Ectodermal cell (in vitro differentiated cells): ENCODE results near the gene RAB34.
"Not testable (repeated sequence)": the region's sequence is repeated elsewhere in the genome, so short reads cannot be mapped to it uniquely, and the experiment has no call there.

Experiments used
- H3K27ac ChIP-seq: 2 replicates; pipeline ENCODE4 v1.7.0; 2013; ENCODE audit warnings: mild to moderate bottlenecking, low read depth, low read length; ENCODE audit not compliant: insufficient read depth, poor library complexity, severe bottlenecking
- H3K27me3 ChIP-seq: 2 replicates; pipeline ENCODE4 v1.7.0; 2013; ENCODE audit warnings: mild to moderate bottlenecking, low read length; ENCODE audit not compliant: insufficient read depth, control insufficient read depth, poor library complexity, severe bottlenecking
- H3K36me3 ChIP-seq: one replicate; pipeline ENCODE4 v1.7.0; 2013; ENCODE audit warnings: low read length; ENCODE audit not compliant: control insufficient read depth, insufficient read depth
- H3K4me1 ChIP-seq: one replicate; pipeline ENCODE4 v1.7.0; 2013; ENCODE audit warnings: low read length; ENCODE audit not compliant: control insufficient read depth, insufficient read depth
- H3K4me3 ChIP-seq: 2 replicates; pipeline ENCODE4 v1.7.0; 2013; ENCODE audit warnings: low read depth, low read length, control low read depth; ENCODE audit not compliant: insufficient read depth
- H3K9me3 ChIP-seq: 2 replicates; pipeline ENCODE4 v1.7.0; 2013; ENCODE audit warnings: mild to moderate bottlenecking, low read length, moderate library complexity; ENCODE audit not compliant: control insufficient read depth
- WGBS, 2 experiments: methylation state at CpG; one replicate each; pipeline ENCODE4 v1.1.7; 2013; ENCODE audit warnings: missing lambda C conversion rate in 2 of 2; 5-methylcytosine and 5-hydroxymethylcytosine counted together

The RAB34 gene

DNA sequence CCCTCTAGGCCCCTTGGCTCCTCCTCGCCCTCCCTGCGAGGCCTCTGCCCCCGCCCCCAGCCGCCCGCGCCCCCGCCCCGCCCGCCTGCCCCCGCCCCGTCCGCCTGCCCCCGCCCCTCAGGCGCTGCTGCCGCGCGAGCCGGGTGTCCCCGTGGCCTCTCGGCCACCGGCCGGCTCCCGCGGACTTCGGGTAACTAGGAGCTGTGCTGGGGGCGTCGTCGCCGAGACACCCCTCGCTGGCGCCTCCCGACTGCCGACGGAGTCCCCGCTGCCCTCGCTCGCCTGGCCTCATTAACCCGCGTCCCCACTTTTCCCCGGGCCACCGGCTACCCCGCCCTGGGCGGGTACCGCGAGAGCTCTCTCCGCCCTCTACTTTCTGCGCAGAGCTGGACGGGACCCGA is 8.6 kb upstream of the RAB34 start, which contains the start of gene TLCD1:
Gene TLCD1, minus strand, starts transcription at position 8 of the 401 bp plus-strand sequence. CDS start 136 bp downstream, outside the sequence.
- Histone ChIP-seq H3K9me3 (no peaks in the 10 kb centered on the region), H3K4me3 (peak within 1 kb of the TSS; percentile 83), H3K27ac (peak within 1 kb of the TSS; percentile 93), H3K36me3 (peaks cover 22% of the 10 kb centered on the region), H3K27me3 (no peaks in the 10 kb centered on the region), H3K4me1 (peaks cover 33% of the 10 kb centered on the region)
- WGBS, 2 experiments: 0% methylated on average over 49 of the region's 49 CpGs

DNA sequence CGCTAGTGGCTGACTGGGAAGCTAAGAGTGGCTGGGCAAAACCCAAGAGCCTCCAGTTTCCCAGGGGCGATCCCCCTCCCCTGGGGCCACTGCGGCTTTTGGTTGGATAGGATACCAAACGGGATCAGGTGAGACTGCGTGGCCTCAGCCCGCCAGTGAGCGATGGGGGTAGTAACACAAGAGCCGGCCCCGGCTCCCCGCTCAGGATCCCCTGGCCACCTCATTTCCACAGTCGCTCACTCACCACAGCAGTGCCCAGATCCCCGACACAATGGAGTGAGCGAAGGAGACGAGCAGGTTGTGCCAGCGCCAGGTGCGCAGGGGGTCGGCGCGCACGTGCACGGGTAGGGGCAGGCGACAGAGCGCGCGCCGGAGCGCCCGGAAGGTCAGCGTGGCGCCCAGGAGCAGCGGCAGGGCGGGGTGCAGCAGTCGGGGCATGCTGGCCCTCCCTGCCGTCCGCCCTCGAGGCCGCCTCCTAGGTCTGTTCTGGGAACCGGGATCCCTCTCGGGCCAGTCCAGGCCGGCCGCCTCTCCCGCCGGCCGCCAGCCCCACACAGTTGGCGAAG is 8.1 kb upstream of the RAB34 start:
- Histone ChIP-seq H3K27me3 (no peaks in the 10 kb centered on the region), H3K9me3 (no peaks in the 10 kb centered on the region)
- WGBS, 2 experiments: 0% methylated on average over 45 of the region's 45 CpGs

GRCh38 chr17:28725166-28725659 is 7.5 kb upstream of the RAB34 start:
- WGBS, 2 experiments: 11 to 12% methylated on average over 20 of the region's 20 CpGs
- no peaks in the 10 kb centered on the region for H3K27me3 ChIP-seq
- H3K4me3 ChIP-seq: peak overlapping the region; percentile 83
- peaks cover 35% of the 10 kb centered on the region for H3K4me1 ChIP-seq
- H3K36me3 ChIP-seq: peaks cover 26% of the 10 kb centered on the region
- peak overlapping the region; percentile 79 for H3K27ac ChIP-seq
- H3K9me3 ChIP-seq: no peaks in the 10 kb centered on the region

More for the DNA sequence above, 8.1 kb upstream of the RAB34 start:
- Histone ChIP-seq H3K36me3 (peaks cover 26% of the 10 kb centered on the region), H3K4me3 (peak overlapping the region; percentile 83), H3K27ac (peak overlapping the region; percentile 79), H3K4me1 (peaks cover 35% of the 10 kb centered on the region)

DNA sequence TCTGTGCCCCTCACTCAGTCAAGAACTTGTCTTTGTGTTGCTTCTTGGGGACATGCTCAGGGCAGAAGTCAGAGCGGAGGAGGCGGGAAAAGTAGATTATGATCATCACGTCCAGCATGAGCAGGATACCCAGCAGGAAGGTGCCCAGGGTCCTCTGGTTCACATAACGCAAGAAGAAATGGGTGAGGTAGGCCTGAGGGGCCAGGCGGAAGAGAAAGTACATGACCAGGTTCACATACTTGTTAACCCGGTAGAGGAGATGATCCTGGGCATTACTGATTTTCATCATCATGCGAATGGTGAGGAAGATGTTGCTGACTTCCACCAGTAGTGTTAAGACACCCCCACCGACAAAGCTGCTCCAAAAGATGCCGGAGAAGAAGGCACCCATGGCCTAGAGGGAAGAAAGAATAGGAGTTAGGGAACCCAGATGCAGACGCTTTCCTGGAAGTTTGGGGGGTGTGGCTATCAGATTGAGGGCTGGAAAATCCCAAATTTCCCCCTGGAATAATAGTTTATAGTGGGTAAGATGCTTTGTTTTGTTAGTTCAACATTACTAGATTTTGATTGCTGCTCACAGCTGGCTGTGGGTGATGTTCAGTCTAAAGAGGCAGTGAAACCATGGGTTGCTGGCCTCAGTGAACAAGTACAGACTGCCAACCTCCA is 7.0 kb upstream of the RAB34 start:
- Histone ChIP-seq H3K27ac (no peak overlapping the region), H3K9me3 (no peaks in the 10 kb centered on the region), H3K4me1 (peaks cover 35% of the 10 kb centered on the region), H3K4me3 (peak overlapping the region; percentile 83), H3K27me3 (no peaks in the 10 kb centered on the region), H3K36me3 (peaks cover 26% of the 10 kb centered on the region)
- WGBS, 2 experiments: 85 to 88% methylated on average over 10 of the region's 10 CpGs

- H3K27ac ChIP-seq, H3K27me3 ChIP-seq, H3K4me3 ChIP-seq, H3K9me3 ChIP-seq: not testable (repeated sequence)
- H3K36me3 ChIP-seq: peaks cover 26% of the 10 kb centered on the region
- peaks cover 38% of the 10 kb centered on the region for H3K4me1 ChIP-seq
- 88 to 92% methylated on average over 4 of the region's 4 CpGs for WGBS, 2 experiments
These were observed 6.3 kb upstream of the RAB34 start for GRCh38 chr17:28723836-28724499.

DNA sequence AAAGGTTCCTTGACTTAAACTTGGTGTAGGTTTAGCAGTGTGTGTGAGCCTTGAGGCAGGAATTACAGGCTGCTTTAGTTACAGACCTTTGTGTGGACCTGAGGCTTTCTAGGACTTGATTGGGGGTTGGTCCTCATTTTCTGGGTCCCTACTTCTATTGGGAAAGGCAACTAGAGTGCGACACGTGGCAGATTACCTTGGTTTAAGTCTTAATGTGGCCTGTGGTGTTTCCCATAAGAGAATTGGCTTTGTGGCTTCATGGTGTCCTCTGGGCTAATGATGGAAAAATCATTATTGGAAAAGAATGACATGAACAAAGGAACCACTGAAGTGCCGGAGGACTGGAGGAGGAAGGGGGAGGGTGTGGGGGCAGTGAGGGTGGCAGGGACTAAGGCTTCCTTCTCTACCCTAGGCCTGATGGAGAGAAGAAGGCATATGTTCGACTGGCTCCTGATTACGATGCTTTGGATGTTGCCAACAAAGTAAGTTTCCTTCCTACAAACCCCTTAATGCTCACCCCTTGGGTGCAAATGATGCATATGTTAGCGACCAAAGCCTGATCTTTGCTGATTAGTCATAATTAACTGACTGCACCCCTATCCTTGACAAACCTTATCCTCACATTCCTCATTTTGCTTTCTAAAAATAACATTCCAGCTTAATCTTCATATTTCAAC is 5.6 kb upstream of the RAB34 start:
- Histone ChIP-seq H3K27me3 (no peaks in the 10 kb centered on the region), H3K27ac (no peak overlapping the region), H3K9me3 (no peaks in the 10 kb centered on the region), H3K4me1 (peaks cover 45% of the 10 kb centered on the region), H3K4me3 (no peak overlapping the region), H3K36me3 (peaks cover 26% of the 10 kb centered on the region)
- 92 to 93% methylated on average over 6 of the region's 6 CpGs for WGBS, 2 experiments

GRCh38 chr17:28722417-28723158 is 4.9 kb upstream of the RAB34 start:
- WGBS, 2 experiments: 92 to 95% methylated on average over 6 to 7 of the region's 7 CpGs

DNA sequence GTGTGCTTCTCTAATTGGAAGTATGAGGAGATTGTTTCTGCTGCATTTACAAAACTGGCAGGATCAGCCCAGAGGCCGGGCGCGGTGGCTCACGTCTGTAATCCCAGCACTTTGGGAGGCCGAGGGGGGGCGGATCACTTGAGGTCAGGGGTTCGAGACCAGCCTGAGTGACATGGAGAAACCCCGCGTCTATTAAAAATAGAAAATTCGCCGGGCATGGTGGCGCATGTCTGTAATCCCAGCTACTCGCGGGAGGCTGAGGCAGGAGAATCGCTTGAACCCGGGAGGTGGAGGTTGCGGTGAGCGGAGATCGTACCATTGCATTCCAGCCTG is 3.3 kb upstream of the RAB34 start:
- 24 to 30% methylated on average over 19 of the region's 19 CpGs for WGBS, 2 experiments
- Histone ChIP-seq H3K36me3 (peaks cover 26% of the 10 kb centered on the region), H3K4me3 (peak overlapping the region; percentile 99), H3K4me1 (peaks cover 47% of the 10 kb centered on the region)
- H3K9me3 ChIP-seq, H3K27me3 ChIP-seq, H3K27ac ChIP-seq: not testable (repeated sequence)

More at GRCh38 chr17:28722417-28723158, 4.9 kb upstream of the RAB34 start:
- H3K27ac ChIP-seq: no peak overlapping the region
- H3K4me3 ChIP-seq: no peak overlapping the region
- H3K9me3 ChIP-seq: no peaks in the 10 kb centered on the region
- peaks cover 26% of the 10 kb centered on the region for H3K36me3 ChIP-seq
- H3K4me1 ChIP-seq: peaks cover 47% of the 10 kb centered on the region
- no peaks in the 10 kb centered on the region for H3K27me3 ChIP-seq

- WGBS, 2 experiments: 1 to 2% methylated on average over 27 to 28 of the region's 30 CpGs
- Histone ChIP-seq H3K27me3 (no peaks in the 10 kb centered on the region), H3K9me3 (no peaks in the 10 kb centered on the region), H3K36me3 (peaks cover 28% of the 10 kb centered on the region), H3K4me3 (peak overlapping the region; percentile 99), H3K4me1 (peaks cover 46% of the 10 kb centered on the region), H3K27ac (peak overlapping the region; percentile 76)
These were observed 2.8 kb upstream of the RAB34 start for GRCh38 chr17:28720247-28720996.
